Measurements from ENCODE around the gene WDR72.

WDR72 gene

GRCh38 chr15:53565721-53566120 is 193.7 kb downstream of the WDR72 start:
- TF ChIP-seq, protein P1, sequence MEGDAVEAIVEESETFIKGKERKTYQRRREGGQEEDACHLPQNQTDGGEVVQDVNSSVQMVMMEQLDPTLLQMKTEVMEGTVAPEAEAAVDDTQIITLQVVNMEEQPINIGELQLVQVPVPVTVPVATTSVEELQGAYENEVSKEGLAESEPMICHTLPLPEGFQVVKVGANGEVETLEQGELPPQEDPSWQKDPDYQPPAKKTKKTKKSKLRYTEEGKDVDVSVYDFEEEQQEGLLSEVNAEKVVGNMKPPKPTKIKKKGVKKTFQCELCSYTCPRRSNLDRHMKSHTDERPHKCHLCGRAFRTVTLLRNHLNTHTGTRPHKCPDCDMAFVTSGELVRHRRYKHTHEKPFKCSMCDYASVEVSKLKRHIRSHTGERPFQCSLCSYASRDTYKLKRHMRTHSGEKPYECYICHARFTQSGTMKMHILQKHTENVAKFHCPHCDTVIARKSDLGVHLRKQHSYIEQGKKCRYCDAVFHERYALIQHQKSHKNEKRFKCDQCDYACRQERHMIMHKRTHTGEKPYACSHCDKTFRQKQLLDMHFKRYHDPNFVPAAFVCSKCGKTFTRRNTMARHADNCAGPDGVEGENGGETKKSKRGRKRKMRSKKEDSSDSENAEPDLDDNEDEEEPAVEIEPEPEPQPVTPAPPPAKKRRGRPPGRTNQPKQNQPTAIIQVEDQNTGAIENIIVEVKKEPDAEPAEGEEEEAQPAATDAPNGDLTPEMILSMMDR (IDR thresholded peaks at IDR 0.05; ENCODE audit: insufficient read depth, low read depth, low read length, missing control alignments) = no peak
- no peak for DNase-seq (ENCODE audit: low read depth)
- no peak overlapping the region for H3K4me3 ChIP-seq (ENCODE audit: low read length)

DNA sequence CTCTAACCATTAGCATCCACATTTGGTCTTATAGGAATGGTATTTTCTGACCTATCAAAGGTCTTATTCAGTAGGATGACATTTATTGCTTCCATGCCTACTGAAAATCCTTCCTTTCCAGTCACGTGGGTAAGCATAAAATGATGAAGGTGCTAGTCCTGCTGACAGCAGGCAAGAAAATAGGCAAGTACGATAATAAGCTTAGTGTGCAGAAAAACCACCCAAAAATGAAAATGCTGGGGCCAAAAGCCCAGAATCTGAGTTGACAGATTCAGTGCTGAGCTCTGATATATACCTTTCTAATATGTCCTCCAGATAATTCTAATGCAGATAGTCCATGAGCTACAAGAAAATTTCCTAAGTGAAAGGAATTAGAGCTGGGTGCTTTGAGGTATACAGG is 194.8 kb downstream of the WDR72 start:
- TF ChIP-seq, protein P1 (IDR thresholded peaks at IDR 0.05; ENCODE audit: insufficient read depth, low read depth, low read length, missing control alignments) = no peak
- no peak for DNase-seq (ENCODE audit: low read depth)
- H3K4me3 ChIP-seq (ENCODE audit: low read length) = no peak overlapping the region

GRCh38 chr15:53563627-53564026 is 195.8 kb downstream of the WDR72 start:
- TF ChIP-seq, protein P1 (IDR thresholded peaks at IDR 0.05; ENCODE audit: insufficient read depth, low read depth, low read length, missing control alignments) = no peak
- no peak overlapping the region for H3K4me3 ChIP-seq (ENCODE audit: low read length)
- DNase-seq (ENCODE audit: low read depth) = no peak

DNA sequence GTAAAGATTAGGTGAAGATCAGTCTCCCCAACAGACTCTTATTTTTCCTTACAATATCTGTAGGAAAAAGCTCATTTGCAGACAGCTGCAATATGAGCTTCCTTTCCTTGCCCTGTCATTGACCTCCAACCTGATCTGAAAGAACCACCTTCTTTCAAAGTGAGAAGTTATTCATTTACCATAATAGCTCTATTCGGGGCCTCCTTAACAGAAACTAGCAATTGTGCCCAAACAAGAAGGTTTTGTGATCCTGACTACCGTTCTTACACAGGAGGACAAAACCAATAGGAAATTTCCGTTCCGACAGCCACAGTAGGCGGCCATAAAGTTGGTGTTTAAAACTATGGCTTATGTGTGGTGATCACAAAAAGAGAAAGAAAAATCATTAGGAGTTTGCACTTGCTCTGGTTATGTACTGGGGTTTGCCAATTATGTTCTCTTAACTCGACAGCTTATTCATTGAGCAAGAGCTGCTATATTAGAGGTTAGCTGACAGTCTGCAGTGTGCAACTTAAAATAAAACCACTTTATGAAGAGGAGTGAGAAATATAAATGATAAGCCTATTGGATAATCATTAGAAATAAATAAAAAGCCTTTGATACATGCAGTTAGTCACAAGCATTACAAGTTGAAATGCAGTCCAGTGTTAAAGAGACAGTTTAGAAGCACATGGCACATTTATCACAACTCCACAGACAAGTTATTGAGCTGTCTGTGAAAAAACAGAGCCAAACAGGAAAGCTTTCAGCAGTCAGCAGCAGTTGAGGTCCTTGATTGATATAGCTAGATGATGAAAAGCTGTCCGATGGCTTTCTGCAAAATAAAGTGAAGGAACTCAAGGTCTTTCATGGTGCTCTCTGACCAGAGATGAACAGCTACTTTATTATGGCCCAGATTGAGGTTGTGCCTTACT is 199.8 kb downstream of the WDR72 start:
- no peak overlapping the region for H3K4me3 ChIP-seq (ENCODE audit: low read length)
- TF ChIP-seq, protein P1 (IDR thresholded peaks at IDR 0.05; ENCODE audit: insufficient read depth, low read depth, low read length, missing control alignments) = no peak
- DNase-seq (ENCODE audit: low read depth) = no peak

- DNase-seq (ENCODE audit: low read depth) = no peak
- TF ChIP-seq, protein P1 (IDR thresholded peaks at IDR 0.05; ENCODE audit: insufficient read depth, low read depth, low read length, missing control alignments) = no peak
- no peak overlapping the region for H3K4me3 ChIP-seq (ENCODE audit: low read length)
Measured at GRCh38 chr15:53558384-53558783, 201.1 kb downstream of the WDR72 start.

- TF ChIP-seq, protein P1 (IDR thresholded peaks at IDR 0.05; ENCODE audit: insufficient read depth, low read depth, low read length, missing control alignments) = no peak
- no peak overlapping the region for H3K4me3 ChIP-seq (ENCODE audit: low read length)
- no peak for DNase-seq (ENCODE audit: low read depth)
Measured at GRCh38 chr15:53555226-53555625, 204.2 kb downstream of the WDR72 start.
